OCI-LY7 (cell line): ENCODE data around the gene ELP4.

Experiments
- EZH2phosphoT487 ChIP-seq: fragments of 200-600 bp; sonication (generic); IDR thresholded peaks from 2 replicates; pipeline ENCODE4 v1.6.1; 2018; ENCODE audit warnings: low read depth, borderline replicate concordance, mild to moderate bottlenecking, mixed run types, antibody characterized with exemption, low read length, moderate library complexity, mixed read lengths
- TF ChIP-seq, protein P1 (sequence below): fragments of 200-600 bp; sonication (generic); conservative IDR thresholded peaks from 2 replicates; pipeline ENCODE4 v1.5.1; 2014; ENCODE audit warnings: mild to moderate bottlenecking, antibody characterized with exemption, low read length, moderate library complexity, mixed read lengths

DNA sequence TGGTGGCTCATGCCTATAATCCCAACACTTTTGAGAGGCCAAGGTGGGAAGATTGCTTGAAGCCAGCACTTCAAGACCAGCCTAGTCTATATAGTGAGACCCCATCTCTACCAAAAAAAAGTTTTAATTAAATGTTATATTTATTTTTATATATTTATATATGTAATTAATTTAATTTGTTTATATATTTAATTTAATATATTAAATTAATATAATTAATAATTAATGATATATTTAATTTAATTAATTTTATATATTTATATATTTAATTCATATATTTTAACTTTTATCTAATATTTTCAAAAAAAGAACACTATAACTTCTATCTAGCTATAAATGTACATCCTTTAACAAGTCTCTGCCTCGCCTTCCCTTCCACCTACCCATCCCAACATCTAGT lies 196.8 kb downstream of the ELP4 start:
- TF ChIP-seq, protein P1, sequence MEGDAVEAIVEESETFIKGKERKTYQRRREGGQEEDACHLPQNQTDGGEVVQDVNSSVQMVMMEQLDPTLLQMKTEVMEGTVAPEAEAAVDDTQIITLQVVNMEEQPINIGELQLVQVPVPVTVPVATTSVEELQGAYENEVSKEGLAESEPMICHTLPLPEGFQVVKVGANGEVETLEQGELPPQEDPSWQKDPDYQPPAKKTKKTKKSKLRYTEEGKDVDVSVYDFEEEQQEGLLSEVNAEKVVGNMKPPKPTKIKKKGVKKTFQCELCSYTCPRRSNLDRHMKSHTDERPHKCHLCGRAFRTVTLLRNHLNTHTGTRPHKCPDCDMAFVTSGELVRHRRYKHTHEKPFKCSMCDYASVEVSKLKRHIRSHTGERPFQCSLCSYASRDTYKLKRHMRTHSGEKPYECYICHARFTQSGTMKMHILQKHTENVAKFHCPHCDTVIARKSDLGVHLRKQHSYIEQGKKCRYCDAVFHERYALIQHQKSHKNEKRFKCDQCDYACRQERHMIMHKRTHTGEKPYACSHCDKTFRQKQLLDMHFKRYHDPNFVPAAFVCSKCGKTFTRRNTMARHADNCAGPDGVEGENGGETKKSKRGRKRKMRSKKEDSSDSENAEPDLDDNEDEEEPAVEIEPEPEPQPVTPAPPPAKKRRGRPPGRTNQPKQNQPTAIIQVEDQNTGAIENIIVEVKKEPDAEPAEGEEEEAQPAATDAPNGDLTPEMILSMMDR, result no peak
- TF ChIP-seq EZH2phosphoT487, result no peak
